ENCODE data around the gene MAP4K4. TPM values are rescaled to one million over a fixed set of nuclear protein-coding genes. Genes with fewer than 3 reads are reported as not detected.
A peak's percentile ranks its signal among the peaks of the same experiment; 100 is the strongest.

MAP4K4 gene
- total RNA-seq, 3 donors from 2014 or later: 26.4 to 54.6 (median 34.2) TPM

- peak; percentile 22 for ATAC-seq
- intact Hi-C loops (cut with DNase I, micrococcal nuclease): no loop called here
- DNase-seq: no peak
Observed at GRCh38 chr2:101818531-101819451, 121.3 kb downstream of the MAP4K4 start.

GRCh38 chr2:101820519-101820918, 123.0 kb downstream of the MAP4K4 start:
- ATAC-seq: no peak
- Histone ChIP-seq H3K36me3 (ENCODE audit: low read depth) (no peaks in the 10 kb centered on the region), H3K4me3 (no peak overlapping the region), H3K9me3 (no peaks in the 10 kb centered on the region), H3K4me1 (ENCODE audit: low read depth) (peaks cover 6% of the 10 kb centered on the region)
- intact Hi-C loops (cut with DNase I, micrococcal nuclease): no loop called here
- no peak for TF ChIP-seq CTCF (IDR thresholded peaks at IDR 0.05)
- DNase-seq: no peak

More at GRCh38 chr2:101818531-101819451, 121.3 kb downstream of the MAP4K4 start:
- no peak overlapping the region for H3K4me3 ChIP-seq
- no peaks in the 10 kb centered on the region for H3K9me3 ChIP-seq
- peaks cover 6% of the 10 kb centered on the region for H3K4me1 ChIP-seq (ENCODE audit: low read depth)
- no peaks in the 10 kb centered on the region for H3K36me3 ChIP-seq (ENCODE audit: low read depth)
- TF ChIP-seq CTCF (IDR thresholded peaks at IDR 0.05): no peak

GRCh38 chr2:101821059-101821805, 123.7 kb downstream of the MAP4K4 start:
- DNase-seq (no peak), ATAC-seq (no peak)
- Histone ChIP-seq H3K4me1 (ENCODE audit: low read depth) (peaks cover 6% of the 10 kb centered on the region), H3K4me3 (no peak overlapping the region), H3K36me3 (ENCODE audit: low read depth) (no peaks in the 10 kb centered on the region), H3K9me3 (no peaks in the 10 kb centered on the region)
- no peak for TF ChIP-seq CTCF (IDR thresholded peaks at IDR 0.05)
- intact Hi-C loops (cut with DNase I, micrococcal nuclease): no loop called here

- peaks cover 6% of the 10 kb centered on the region for H3K4me1 ChIP-seq (ENCODE audit: low read depth)
- DNase-seq (no peak), ATAC-seq (peak; percentile 81)
- no peaks in the 10 kb centered on the region for H3K9me3 ChIP-seq
- no peak overlapping the region for H3K4me3 ChIP-seq
- no peaks in the 10 kb centered on the region for H3K36me3 ChIP-seq (ENCODE audit: low read depth)
- TF ChIP-seq CTCF (IDR thresholded peaks at IDR 0.05): no peak
- intact Hi-C loops (cut with DNase I, micrococcal nuclease): no loop called here
Observed at GRCh38 chr2:101821828-101822458, 124.4 kb downstream of the MAP4K4 start.

GRCh38 chr2:101823347-101823791, 125.9 kb downstream of the MAP4K4 start:
- peak; percentile 58 for TF ChIP-seq CTCF (IDR thresholded peaks at IDR 0.05)
- intact Hi-C loops (cut with DNase I, micrococcal nuclease): no loop called here
- ATAC-seq (peak; percentile 91), DNase-seq (peak in 2 of 3 donors; percentile 40 to 85)
- H3K36me3 ChIP-seq (ENCODE audit: low read depth): no peaks in the 10 kb centered on the region
- no peak overlapping the region for H3K4me3 ChIP-seq
- peaks cover 4% of the 10 kb centered on the region for H3K4me1 ChIP-seq (ENCODE audit: low read depth)
- H3K9me3 ChIP-seq: no peaks in the 10 kb centered on the region

Data from mucosa of descending colon (tissue), 3 donors.